Upper lobe of left lung (tissue), 4 donors: ENCODE measurements around the gene OR2G6.
"Not testable (repeated sequence)": the region's sequence is repeated elsewhere in the genome, so short reads cannot be mapped to it uniquely, and the experiment has no call there.

Experiments
- EP300 ChIP-seq, 4 donors: sonication (generic); formaldehyde crosslinking; IDR thresholded peaks; one replicate each; pipeline ENCODE4 v1.5.1; 2017; ENCODE audit warnings: antibody characterized with exemption in 4 of 4, control low read depth in 2 of 4
- POLR2A ChIP-seq, 4 donors: fragments of 450-650 bp; IDR thresholded peaks; one replicate each; pipeline ENCODE4 v1.5.1; 2016 to 2017; ENCODE audit warnings: antibody characterized with exemption in 4 of 4, mild to moderate bottlenecking in 2 of 4
- POLR2AphosphoS5 ChIP-seq, 2 donors: sonication (generic); formaldehyde crosslinking; IDR thresholded peaks; one replicate each; pipeline ENCODE4 v1.5.1; 2017; ENCODE audit warnings: antibody characterized with exemption in 2 of 2
- TF ChIP-seq, protein P1 (sequence below), 6 experiments: fragments of 450-650 bp in 4 of 6; fragments of 200-600 bp in 2 of 6; sonication (generic) in 2 of 6; IDR thresholded peaks; one replicate each; pipeline ENCODE4 v1.5.1; 2016 to 2019; ENCODE audit warnings: antibody characterized with exemption in 6 of 6

DNA sequence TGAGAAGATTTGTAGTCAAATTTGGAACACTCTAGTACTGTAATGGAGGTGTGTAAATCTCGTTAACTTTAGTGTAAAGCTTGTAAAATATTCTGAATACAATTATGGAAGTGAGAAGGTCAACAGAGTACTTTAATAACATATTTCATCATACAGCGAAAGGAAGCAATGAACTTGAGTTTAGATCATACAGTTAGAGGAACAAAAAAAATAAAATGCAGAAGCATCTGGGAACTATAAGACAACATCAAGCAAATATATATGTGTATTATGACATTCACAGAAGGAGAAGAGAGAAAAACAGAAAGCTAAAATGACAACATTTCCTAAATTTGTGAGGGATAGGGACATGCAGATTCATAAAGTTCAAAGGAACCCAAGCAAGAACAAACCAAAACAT lies 61.2 kb downstream of the OR2G6 start:
- TF ChIP-seq, protein P1, sequence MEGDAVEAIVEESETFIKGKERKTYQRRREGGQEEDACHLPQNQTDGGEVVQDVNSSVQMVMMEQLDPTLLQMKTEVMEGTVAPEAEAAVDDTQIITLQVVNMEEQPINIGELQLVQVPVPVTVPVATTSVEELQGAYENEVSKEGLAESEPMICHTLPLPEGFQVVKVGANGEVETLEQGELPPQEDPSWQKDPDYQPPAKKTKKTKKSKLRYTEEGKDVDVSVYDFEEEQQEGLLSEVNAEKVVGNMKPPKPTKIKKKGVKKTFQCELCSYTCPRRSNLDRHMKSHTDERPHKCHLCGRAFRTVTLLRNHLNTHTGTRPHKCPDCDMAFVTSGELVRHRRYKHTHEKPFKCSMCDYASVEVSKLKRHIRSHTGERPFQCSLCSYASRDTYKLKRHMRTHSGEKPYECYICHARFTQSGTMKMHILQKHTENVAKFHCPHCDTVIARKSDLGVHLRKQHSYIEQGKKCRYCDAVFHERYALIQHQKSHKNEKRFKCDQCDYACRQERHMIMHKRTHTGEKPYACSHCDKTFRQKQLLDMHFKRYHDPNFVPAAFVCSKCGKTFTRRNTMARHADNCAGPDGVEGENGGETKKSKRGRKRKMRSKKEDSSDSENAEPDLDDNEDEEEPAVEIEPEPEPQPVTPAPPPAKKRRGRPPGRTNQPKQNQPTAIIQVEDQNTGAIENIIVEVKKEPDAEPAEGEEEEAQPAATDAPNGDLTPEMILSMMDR (IDR thresholded peaks at IDR 0.05): not testable (repeated sequence)
- TF ChIP-seq POLR2AphosphoS5, POLR2A, EP300 (IDR thresholded peaks at IDR 0.05): not testable (repeated sequence)
